ENCODE results near the gene EARS2.

EARS2 gene

DNA sequence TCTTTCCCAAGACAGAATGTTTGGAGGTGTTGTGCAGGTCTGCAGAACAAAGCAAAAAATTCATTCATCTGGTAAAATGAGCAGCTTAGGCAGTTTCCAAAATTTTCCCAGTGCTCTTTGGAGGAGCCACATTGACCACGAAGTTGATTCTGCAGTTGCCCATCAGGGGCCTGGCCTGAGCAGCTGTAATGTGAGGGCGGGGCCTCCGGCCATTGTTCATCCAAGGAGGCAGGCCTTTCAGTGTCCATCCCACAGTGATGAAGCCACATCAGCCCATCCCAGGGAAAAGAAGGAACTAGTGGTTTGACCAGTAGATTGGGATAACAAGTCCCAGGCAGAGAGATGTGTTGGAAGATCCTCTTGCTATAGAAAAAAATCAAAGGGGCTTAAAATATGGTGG is 10.5 kb upstream of the EARS2 start:
- peaks cover 7% of the 10 kb centered on the region for H3K4me1 ChIP-seq (ENCODE audit: insufficient read depth, low read length, severe bottlenecking)
- peaks cover 92% of the 10 kb centered on the region for H3K36me3 ChIP-seq (ENCODE audit: insufficient read depth, low read length)
- no peaks in the 10 kb centered on the region for H4K20me1 ChIP-seq (ENCODE audit: insufficient read depth, low read length)
- H3K27me3 ChIP-seq (ENCODE audit: insufficient read depth, low read length), result no peaks in the 10 kb centered on the region
- H3K4me2 ChIP-seq (ENCODE audit: low read length), result no peak overlapping the region
- H3K79me2 ChIP-seq (ENCODE audit: insufficient read depth, low read length), result no peaks in the 10 kb centered on the region
- H3F3A ChIP-seq (ENCODE audit: insufficient read depth, low read length), result no peaks in the 10 kb centered on the region
- H3K9me3 ChIP-seq (ENCODE audit: low read length), result no peaks in the 10 kb centered on the region
- H3K9ac ChIP-seq (ENCODE audit: low read length), result no peak overlapping the region
- no peak overlapping the region for H3K27ac ChIP-seq (ENCODE audit: low read depth, low read length, poor library complexity, severe bottlenecking)
- no peak overlapping the region for H2AFZ ChIP-seq (ENCODE audit: low read length)
- no peak for TF ChIP-seq CTCF (IDR thresholded peaks at IDR 0.05; ENCODE audit: low read length)
- no peak for TF ChIP-seq EZH2 (IDR thresholded peaks at IDR 0.05; ENCODE audit: borderline replicate concordance, low read length)
- no peak overlapping the region for H3K4me3 ChIP-seq (ENCODE audit: low read depth, low read length, poor library complexity, severe bottlenecking)
- no peaks in the 10 kb centered on the region for H3K9me2 ChIP-seq (ENCODE audit: low read depth, low read length)

GRCh38 chr16:23566724-23567123 is 9.6 kb upstream of the EARS2 start:
- no peaks in the 10 kb centered on the region for H3F3A ChIP-seq (ENCODE audit: insufficient read depth, low read length)
- no peak overlapping the region for H3K27ac ChIP-seq (ENCODE audit: low read depth, low read length, poor library complexity, severe bottlenecking)
- H3K4me3 ChIP-seq (ENCODE audit: low read depth, low read length, poor library complexity, severe bottlenecking), result no peak overlapping the region
- H4K20me1 ChIP-seq (ENCODE audit: insufficient read depth, low read length), result no peaks in the 10 kb centered on the region
- H3K4me1 ChIP-seq (ENCODE audit: insufficient read depth, low read length, severe bottlenecking), result peaks cover 7% of the 10 kb centered on the region
- H3K9me3 ChIP-seq (ENCODE audit: low read length), result no peaks in the 10 kb centered on the region
- H2AFZ ChIP-seq (ENCODE audit: low read length), result no peak overlapping the region
- no peaks in the 10 kb centered on the region for H3K79me2 ChIP-seq (ENCODE audit: insufficient read depth, low read length)
- H3K36me3 ChIP-seq (ENCODE audit: insufficient read depth, low read length), result peaks cover 95% of the 10 kb centered on the region
- H3K9me2 ChIP-seq (ENCODE audit: low read depth, low read length), result no peaks in the 10 kb centered on the region
- H3K9ac ChIP-seq (ENCODE audit: low read length), result no peak overlapping the region
- TF ChIP-seq CTCF (IDR thresholded peaks at IDR 0.05; ENCODE audit: low read length) (no peak), EZH2 (IDR thresholded peaks at IDR 0.05; ENCODE audit: borderline replicate concordance, low read length) (no peak)
- no peaks in the 10 kb centered on the region for H3K27me3 ChIP-seq (ENCODE audit: insufficient read depth, low read length)
- H3K4me2 ChIP-seq (ENCODE audit: low read length), result no peak overlapping the region

- Histone ChIP-seq H3K4me2 (ENCODE audit: low read length) (no peak overlapping the region), H3K27me3 (ENCODE audit: insufficient read depth, low read length) (no peaks in the 10 kb centered on the region), H3K27ac (ENCODE audit: low read depth, low read length, poor library complexity, severe bottlenecking) (no peak overlapping the region), H3K9me3 (ENCODE audit: low read length) (no peaks in the 10 kb centered on the region), H3K4me3 (ENCODE audit: low read depth, low read length, poor library complexity, severe bottlenecking) (no peak overlapping the region), H2AFZ (ENCODE audit: low read length) (no peak overlapping the region), H3K79me2 (ENCODE audit: insufficient read depth, low read length) (0 out of 2 replicates have a peak, but pooled peaks cover 5% of the 10 kb centered on the region), H3K36me3 (ENCODE audit: insufficient read depth, low read length) (peaks cover 96% of the 10 kb centered on the region), H4K20me1 (ENCODE audit: insufficient read depth, low read length) (no peaks in the 10 kb centered on the region), H3F3A (ENCODE audit: insufficient read depth, low read length) (no peaks in the 10 kb centered on the region), H3K9ac (ENCODE audit: low read length) (no peak overlapping the region), H3K4me1 (ENCODE audit: insufficient read depth, low read length, severe bottlenecking) (no peaks in the 10 kb centered on the region), H3K9me2 (ENCODE audit: low read depth, low read length) (no peaks in the 10 kb centered on the region)
- TF ChIP-seq CTCF (IDR thresholded peaks at IDR 0.05; ENCODE audit: low read length) (no peak), EZH2 (IDR thresholded peaks at IDR 0.05; ENCODE audit: borderline replicate concordance, low read length) (no peak)
Observed at GRCh38 chr16:23564575-23565363, 7.6 kb upstream of the EARS2 start.

All from OCI-LY1 (cell line).